GM12864 (cell line): ENCODE results near the gene SEC24B.
"Not testable (repeated sequence)": the region's sequence is repeated elsewhere in the genome, so short reads cannot be mapped to it uniquely, and the experiment has no call there.

Experiments
- DNase-seq: peaks from one replicate; pipeline ENCODE4 v3.0.0-alpha.2; 2011; ENCODE audit warnings: low read depth
- H3K4me3 ChIP-seq: 2 replicates; pipeline ENCODE4 v1.5.1; 2011; ENCODE audit warnings: mild to moderate bottlenecking, low read depth, low read length, control low read depth
- CTCF ChIP-seq: IDR thresholded peaks from 2 replicates; pipeline ENCODE4 v1.5.1; 2011; ENCODE audit warnings: low read depth, mild to moderate bottlenecking, moderate library complexity, low read length, control low read depth, inconsistent platforms; ENCODE audit errors: missing control alignments

The SEC24B gene

DNA sequence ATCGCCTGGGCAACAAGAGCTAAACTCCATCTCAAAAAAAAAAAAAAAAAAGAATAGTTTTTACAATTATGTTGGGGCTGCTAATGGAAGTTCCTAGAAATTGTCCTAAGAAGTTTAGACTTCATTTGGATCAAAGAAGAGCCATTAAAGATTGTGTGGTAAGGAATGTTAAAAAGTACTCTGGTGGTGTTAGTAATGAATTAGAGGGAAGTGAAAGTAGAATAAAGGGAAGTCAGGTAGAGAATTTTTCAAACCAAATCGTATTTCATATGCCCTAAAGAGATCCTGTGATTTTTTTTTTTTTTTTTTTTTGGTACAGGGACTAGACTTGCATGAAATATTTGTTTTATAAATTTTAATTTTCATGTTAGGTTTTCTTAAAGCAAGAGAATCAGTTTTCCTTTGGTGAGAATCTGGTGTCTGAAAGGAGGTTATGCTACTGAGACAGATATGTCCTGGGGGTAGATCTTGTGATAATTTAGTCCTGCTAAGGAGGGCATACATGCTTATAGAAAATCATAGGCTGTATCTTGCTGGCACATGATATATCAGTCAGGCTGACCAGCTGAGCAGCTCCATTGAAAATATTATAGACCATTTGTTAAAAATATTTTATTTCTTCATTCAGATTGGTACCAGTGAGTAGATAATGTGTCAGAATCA is 10.7 kb downstream of the SEC24B start:
- no peak for DNase-seq
- H3K4me3 ChIP-seq, result no peak overlapping the region
- TF ChIP-seq CTCF, result no peak

GRCh38 chr4:109447278-109447677 is 13.7 kb downstream of the SEC24B start:
- H3K4me3 ChIP-seq, result no peak overlapping the region
- TF ChIP-seq CTCF, result no peak

GRCh38 chr4:109451544-109452273 is 18.1 kb downstream of the SEC24B start:
- DNase-seq, result no peak
- no peak overlapping the region for H3K4me3 ChIP-seq
- no peak for TF ChIP-seq CTCF

More at GRCh38 chr4:109447278-109447677, 13.7 kb downstream of the SEC24B start:
- DNase-seq, result no peak

GRCh38 chr4:109453110-109453509 is 19.5 kb downstream of the SEC24B start:
- DNase-seq, H3K4me3 ChIP-seq: not testable (repeated sequence)

GRCh38 chr4:109462297-109462696 is 28.7 kb downstream of the SEC24B start:
- TF ChIP-seq CTCF, result no peak
- DNase-seq, result peak; percentile 10
- H3K4me3 ChIP-seq, result no peak overlapping the region

- no peak for DNase-seq
- H3K4me3 ChIP-seq, result no peak overlapping the region
- TF ChIP-seq CTCF, result no peak
Measured at GRCh38 chr4:109462802-109463201, 29.2 kb downstream of the SEC24B start.

DNA sequence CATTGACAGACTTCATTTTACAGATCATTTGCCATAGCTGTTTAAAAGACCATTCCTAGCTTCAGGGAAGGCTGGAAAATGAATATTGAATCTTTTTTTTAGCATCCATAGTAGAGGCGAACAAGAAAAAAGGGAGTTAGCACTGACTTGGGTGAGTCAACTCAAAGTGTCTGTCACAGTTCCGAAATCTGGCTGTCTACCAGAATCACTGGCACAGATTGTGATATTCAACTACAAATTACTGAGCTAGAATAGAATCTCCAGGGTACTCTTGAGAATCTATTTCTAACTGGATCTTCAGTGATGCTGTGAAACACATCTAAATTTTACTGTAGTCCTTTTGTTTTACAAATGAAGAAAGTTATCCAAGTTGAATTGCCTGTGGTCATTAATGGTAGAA is 31.5 kb downstream of the SEC24B start:
- TF ChIP-seq CTCF, result no peak
- no peak for DNase-seq
- H3K4me3 ChIP-seq, result no peak overlapping the region
